K562 (cell line): ENCODE data around the gene B4GALNT2. TPM values are rescaled to one million over a fixed set of nuclear protein-coding genes. Genes with fewer than 3 reads are reported as not detected.
A peak's percentile ranks its signal among the peaks of the same experiment; 100 is the strongest.

ENCODE experiments used
- ATAC-seq: fragments of 200-7000 bp; cut with Tn5 transposase; 3 replicates; pipeline ENCODE4 v1.9.1; 2020; ENCODE audit warnings: moderate library complexity
- BruUV-seq: library from RNA; stranded (reverse); fragments of 400-500 nt; replicated peaks from 2 replicates; lab custom pipeline; 2021; lab: Mats Ljungman, UMichigan
- CTCF ChIA-PET: fragments of 300-600 bp; formaldehyde crosslinking; extraction: SDS; loops from one replicate; lab custom pipeline; 2021; ENCODE audit warnings: low intra/inter-chr PET ratio; lab: Yijun Ruan, JAX
- POLR2A ChIA-PET: fragments of 300-600, 350-650 bp; sonication (Branson Sonifier 250); formaldehyde crosslinking; extraction: SDS; loops from one replicate; lab custom pipeline; 2021; ENCODE audit warnings: antibody characterized with exemption, inconsistent platforms; lab: Yijun Ruan, JAX
- DNase-seq, 4 experiments: peaks; one replicate each; pipeline versions ENCODE4 v3.0.0 to v3.0.0-alpha.2; 2011 to 2018; ENCODE audit warnings: low spot score in 3 of 4, mixed read lengths in 3 of 4; ENCODE audit errors: extremely low read depth in 1 of 4
- FAIRE-seq: peaks from 2 replicates; lab custom pipeline; 2011; peaks lifted over from hg19 to GRCh38; lab: Jason Lieb, UNC
- H2AFZ ChIP-seq: 2 replicates; pipeline ENCODE4 v1.6.0; 2011; ENCODE audit warnings: low read depth, low read length, control low read depth, inconsistent platforms
- H3K27ac ChIP-seq: fragments of 200-600 bp; 3 replicates; pipeline ENCODE4 v1.8.0; 2011; ENCODE audit warnings: low read depth, mild to moderate bottlenecking, control low read depth, inconsistent platforms, low read length, moderate library complexity, mixed read lengths; ENCODE audit errors: extremely low read depth
- H3K27me3 ChIP-seq, 2 experiments: fragments of 300-600 bp in 1 of 2; 2 replicates in 1 of 2; 3 replicates in 1 of 2; pipeline versions ENCODE4 v1.6.0 to v1.8.0; 2011; ENCODE audit warnings: inconsistent platforms in 2 of 2, low read length in 2 of 2, mild to moderate bottlenecking in 1 of 2, mixed read lengths in 1 of 2, moderate library complexity in 1 of 2; ENCODE audit not compliant: control insufficient read depth in 2 of 2, insufficient read depth in 2 of 2
- H3K36me3 ChIP-seq: fragments of 300-600 bp; 3 replicates; pipeline ENCODE4 v1.8.0; 2011; ENCODE audit warnings: mild to moderate bottlenecking, low read length, inconsistent platforms; ENCODE audit not compliant: control insufficient read depth, insufficient read depth
- H3K4me1 ChIP-seq, 2 experiments: fragments of 200-600 bp in 1 of 2; replicated peaks in 1 of 2; 2 replicates in 1 of 2; 3 replicates in 1 of 2; pipeline versions ENCODE4 v1.5.1 to v1.8.0; 2011; ENCODE audit warnings: inconsistent platforms in 2 of 2, low read length in 2 of 2, mild to moderate bottlenecking in 1 of 2, mixed read lengths in 1 of 2, moderate library complexity in 1 of 2; ENCODE audit not compliant: control insufficient read depth in 2 of 2, insufficient read depth in 2 of 2
- H3K4me2 ChIP-seq: 2 replicates; pipeline ENCODE4 v1.6.1; 2011; ENCODE audit warnings: low read length, control low read depth, inconsistent platforms, mixed read lengths; ENCODE audit not compliant: insufficient read depth
- H3K4me3 ChIP-seq: fragments of 200-600 bp; sonication (generic), shearing (Covaris generic); 2 replicates; pipeline ENCODE4 v1.5.1; 2016; ENCODE audit warnings: control low read depth, inconsistent platforms
- H3K79me2 ChIP-seq: fragments of 200-600 bp; 3 replicates; pipeline ENCODE4 v1.8.0; 2011; ENCODE audit warnings: low read length, inconsistent platforms; ENCODE audit not compliant: control insufficient read depth, insufficient read depth
- H3K9ac ChIP-seq, 2 experiments: 2 replicates each; pipeline versions ENCODE4 v1.6.0 to v1.6.1; 2011; ENCODE audit warnings: low read depth in 2 of 2, low read length in 2 of 2, control low read depth in 1 of 2, inconsistent platforms in 1 of 2, mild to moderate bottlenecking in 1 of 2, mixed read lengths in 1 of 2; ENCODE audit not compliant: insufficient read depth in 1 of 2
- H3K9me1 ChIP-seq: one replicate; pipeline ENCODE4 v1.6.0; 2011; ENCODE audit warnings: inconsistent platforms, mild to moderate bottlenecking, low read length, moderate library complexity; ENCODE audit not compliant: control insufficient read depth, insufficient read depth
- H3K9me3 ChIP-seq: replicated peaks from 2 replicates; pipeline ENCODE4 v1.5.1; 2011; ENCODE audit warnings: low read depth, low read length, inconsistent platforms; ENCODE audit not compliant: control insufficient read depth, insufficient read depth
- H4K20me1 ChIP-seq: replicated peaks from 2 replicates; pipeline ENCODE4 v1.6.1; 2011; ENCODE audit warnings: low read length, inconsistent platforms, mixed read lengths; ENCODE audit not compliant: control insufficient read depth, insufficient read depth
- BCOR ChIP-seq: fragments of 450-650 bp; IDR thresholded peaks from 2 replicates; pipeline ENCODE4 v1.6.1; 2016
- CEBPG ChIP-seq, 3 experiments: fragments of 200-800 bp in 1 of 3; sonication (Bioruptor generic) in 1 of 3; sonication (generic) in 1 of 3; formaldehyde crosslinking in 1 of 3; IDR thresholded peaks in 2 of 3; conservative IDR thresholded peaks in 1 of 3; 2 replicates each; pipeline versions ENCODE4 v1.6.1 to v1.8.0; 2016 to 2022; ENCODE audit warnings: missing compliant biosample characterization in 2 of 3, missing genetic modification characterization in 2 of 3, mild to moderate bottlenecking in 1 of 3, missing genetic modification reagents in 1 of 3
- FUS ChIP-seq: fragments of 200-400 bp; formaldehyde crosslinking; optimal IDR thresholded peaks from 2 replicates; pipeline ENCODE3; 2017; ENCODE audit warnings: low read depth, low read length
- KDM1A ChIP-seq, 2 experiments: fragments of 450-650 bp; IDR thresholded peaks; 2 replicates each; pipeline ENCODE4 v1.6.1; 2016; ENCODE audit warnings: mild to moderate bottlenecking in 2 of 2
- NR2C2 ChIP-seq, 2 experiments: fragments of 200-800 bp in 1 of 2; sonication (Bioruptor generic) in 1 of 2; sonication (generic) in 1 of 2; formaldehyde crosslinking in 1 of 2; IDR thresholded peaks; 2 replicates each; pipeline versions ENCODE4 v1.6.1 to v1.8.0; 2016 to 2022; ENCODE audit warnings: mild to moderate bottlenecking in 1 of 2, missing compliant biosample characterization in 1 of 2, missing genetic modification characterization in 1 of 2, missing genetic modification reagents in 1 of 2
- RAD21 ChIP-seq, 2 experiments: fragments of 250-450 bp in 1 of 2; fragments of 450-650 bp in 1 of 2; sonication (Bioruptor Pico) in 1 of 2; formaldehyde crosslinking in 1 of 2; IDR thresholded peaks in 1 of 2; conservative IDR thresholded peaks in 1 of 2; 2 replicates each; pipeline versions ENCODE4 v1.4.0 to v1.8.0; 2020 to 2022; ENCODE audit warnings: mild to moderate bottlenecking in 2 of 2, moderate library complexity in 1 of 2
- RBM25 ChIP-seq: fragments of 200-400 bp; formaldehyde crosslinking; IDR thresholded peaks from 2 replicates; pipeline ENCODE4 v1.6.1; 2018; ENCODE audit warnings: low read length, low read depth, moderate library complexity; ENCODE audit not compliant: severe bottlenecking
- SMARCA5 ChIP-seq: fragments of 450-650 bp; IDR thresholded peaks from 2 replicates; pipeline ENCODE4 v1.6.1; 2016
- ZBED1 ChIP-seq: IDR thresholded peaks from 2 replicates; pipeline ENCODE4 v1.6.1; 2014
- ZFP1 ChIP-seq: fragments of 450-650 bp; formaldehyde crosslinking; IDR thresholded peaks from 2 replicates; pipeline ENCODE4 v1.4.0; 2020; ENCODE audit warnings: mild to moderate bottlenecking, mixed read lengths
- ZFP36 ChIP-seq: fragments of 150-350 bp; IDR thresholded peaks from 2 replicates; pipeline ENCODE4 v1.6.1; 2018; ENCODE audit warnings: low read length, low read depth; ENCODE audit not compliant: partially characterized antibody
- ZNF165 ChIP-seq: fragments of 250-450 bp; sonication (Bioruptor Pico); IDR thresholded peaks from 2 replicates; pipeline ENCODE4 v1.4.0; 2020; ENCODE audit warnings: borderline replicate concordance
- ZNF24 ChIP-seq: fragments of 450-650 bp; IDR thresholded peaks from 2 replicates; pipeline ENCODE4 v1.6.1; 2016
- ZNF282 ChIP-seq: sonication (generic); formaldehyde crosslinking; IDR thresholded peaks from 2 replicates; pipeline ENCODE4 v1.8.1; 2023; ENCODE audit warnings: missing genetic modification reagents
- WGBS: fragments of 100-300 bp; shearing (Covaris generic); methylation state at CpG from one replicate; pipeline ENCODE4 v1.1.6; 2016; ENCODE audit warnings: low coverage, mixed read lengths; ENCODE audit not compliant: insufficient coverage; ENCODE audit errors: missing lambda C conversion rate; 5-methylcytosine and 5-hydroxymethylcytosine counted together
- in situ Hi-C: fragments of 300-500 bp; cut with MboI; formaldehyde crosslinking; loops from 4 replicates; pipeline ENCODE4 v1.15.0; 2018; ENCODE audit warnings: inconsistent platforms, mixed read lengths
- intact Hi-C: fragments of 100-400 bp; cut with micrococcal nuclease; formaldehyde crosslinking; loops from 2 replicates; pipeline ENCODE4 v1.14.2; 2022
- polyA plus RNA-seq, 8 experiments: library from polyadenylated mRNA; depleted of rRNA in 4 of 8; stranded (reverse) in 5 of 8; unstranded in 3 of 8; fragments of >200 nt; fragmentation: Nextera tagmentation in 2 of 8; fragmentation: Illumina TruSeq in 1 of 8; extraction: Ambion mirVana in 2 of 8; extraction: Trizol in 1 of 8; gene quantifications; 2 replicates each; pipeline versions ENCODE4 v1.2.1 to v1.2.3, GENCODE V29; 2011 to 2014; ENCODE audit warnings: inconsistent platforms in 1 of 8, missing spikeins in 1 of 8
- total RNA-seq, 7 experiments: library from RNA; depleted of rRNA in 6 of 7; stranded (reverse); fragments of >200 nt in 6 of 7; fragmentation: Illumina TruSeq in 2 of 7; extraction: Trizol in 2 of 7; gene quantifications; 2 replicates each; pipeline versions ENCODE4 v1.2.1 to v1.2.3, GENCODE V29; 2011 to 2021; ENCODE audit warnings: low replicate concordance in 1 of 7

The B4GALNT2 gene
- total and polyA plus RNA-seq, 9 of the 15 experiments (the other 6 are each of a cell fraction or from before 2014, with no cell fraction given) = not detected

DNA sequence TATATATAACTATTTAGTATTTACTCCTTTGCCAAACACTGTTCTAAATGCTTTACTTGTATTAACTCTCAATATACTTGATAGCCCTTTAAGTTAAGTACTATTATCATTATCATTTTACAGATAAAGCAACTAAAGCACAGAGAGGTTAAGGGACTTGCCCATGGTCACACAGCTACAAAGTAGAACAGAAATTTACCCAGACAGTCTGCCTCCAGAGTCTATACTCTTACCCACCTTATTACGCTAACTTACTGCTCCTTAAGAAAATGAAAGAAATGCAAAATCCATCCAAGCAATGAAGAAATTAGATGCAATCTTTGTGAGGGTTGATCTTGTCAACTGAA is 25.4 kb upstream of the B4GALNT2 start:
- Histone ChIP-seq H3K9me3 (no peaks in the 10 kb centered on the region), H3K79me2 (no peaks in the 10 kb centered on the region), H3K4me1 (peaks cover 0 to 12% of the 10 kb centered on the region in 2 experiments; a peak in 3 of 5 replicates), H3K36me3 (no peaks in the 10 kb centered on the region)
- WGBS = 67% methylated on average over 1 of the region's 1 CpG
- DNase-seq = no peak
- BruUV-seq = no TSS peak
- intact Hi-C loops = no loop called here
- TF ChIP-seq SMARCA5 (0 out of 2 replicates have a peak, but pooled peaks have one; percentile 16), RAD21 (CRISPR knock-in tag; conservative IDR thresholded peaks at IDR 0.05 in 1 of 2, IDR thresholded peaks at IDR 0.05 in 1 of 2) (no peak), BCOR (peak; percentile 84), ZBED1 (no peak), NR2C2 (CRISPR knock-in tag; IDR thresholded peaks at IDR 0.05) (no peak), NR2C2 (tag; IDR thresholded peaks at IDR 0.05) (no peak), KDM1A (IDR thresholded peaks at IDR 0.05) (peak in 1 of 2 experiments; percentile 32; a peak in 3 of 4 replicates), ZNF24 (no peak), ZFP36 (peak; percentile 86), ZFP1 (CRISPR knock-in tag) (no peak), RBM25 (peak; percentile 98), CEBPG (CRISPR knock-in tag; IDR thresholded peaks at IDR 0.05) (no peak), CEBPG (tag; conservative IDR thresholded peaks at IDR 0.05 in 1 of 2, IDR thresholded peaks at IDR 0.05 in 1 of 2) (peak; percentile 27 to 56; a peak in 1 of 4 replicates), ZNF165 (CRISPR knock-in tag) (no peak), FUS (no peak), ZNF282 (CRISPR knock-in tag) (no peak)
- TF ChIP-seq, all 486 proteins: peak for 6
- no peak overlapping the region for H3K4me3 ChIP-seq
- no peaks in the 10 kb centered on the region for H3K9me1 ChIP-seq
- no peak for FAIRE-seq
- in situ Hi-C loops = no loop called here
- no peak overlapping the region for H3K9ac ChIP-seq
- POLR2A ChIA-PET = no interaction called here
- H3K27me3 ChIP-seq = 0 out of 5 replicates have a peak, but pooled peaks cover 0 to 4% of the 10 kb centered on the region in 2 experiments
- ATAC-seq = no peak
- H3K27ac ChIP-seq = no peak overlapping the region
- CTCF ChIA-PET = interaction anchor here (0.6 kb wide), 1 partner anchor 431 kb away, joined by 3 read pairs; no protein-coding TSS in a partner anchor
- H4K20me1 ChIP-seq = no peaks in the 10 kb centered on the region
- H3K4me2 ChIP-seq = no peak overlapping the region
- no peak overlapping the region for H2AFZ ChIP-seq
